DMS153 (cell line): ENCODE data around the gene DENND11.

Source experiments
- DNase-seq: peaks from one replicate; lab custom pipeline; 2025; lab: John Stamatoyannopoulos, UW

DENND11 gene

GRCh38 chr7:141685285-141686023, 16.5 kb downstream of the DENND11 start:
- no peak for DNase-seq

- no peak for DNase-seq
These were observed 23.0 kb downstream of the DENND11 start for GRCh38 chr7:141679014-141679413.

DNA sequence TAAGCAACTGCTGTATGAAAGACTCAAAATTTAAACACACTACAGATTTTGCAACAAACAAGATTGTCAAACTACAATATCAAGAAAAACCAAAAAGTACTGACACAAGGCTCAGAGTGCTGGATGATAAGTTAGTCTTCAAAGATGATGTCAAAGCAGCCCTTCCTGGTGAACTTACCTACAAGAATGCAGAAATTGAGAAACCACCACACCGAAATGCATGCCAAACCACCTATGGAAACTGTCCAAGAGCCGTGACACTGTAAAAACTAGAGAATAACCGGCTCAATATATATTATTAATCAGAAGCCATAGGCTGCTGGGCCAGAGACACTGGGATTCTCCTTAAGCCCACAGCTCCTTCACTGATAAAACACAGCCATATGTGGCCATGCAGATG, 25.3 kb downstream of the DENND11 start:
- DNase-seq, result no peak

GRCh38 chr7:141675436-141676215, 26.3 kb downstream of the DENND11 start:
- no peak for DNase-seq

DNA sequence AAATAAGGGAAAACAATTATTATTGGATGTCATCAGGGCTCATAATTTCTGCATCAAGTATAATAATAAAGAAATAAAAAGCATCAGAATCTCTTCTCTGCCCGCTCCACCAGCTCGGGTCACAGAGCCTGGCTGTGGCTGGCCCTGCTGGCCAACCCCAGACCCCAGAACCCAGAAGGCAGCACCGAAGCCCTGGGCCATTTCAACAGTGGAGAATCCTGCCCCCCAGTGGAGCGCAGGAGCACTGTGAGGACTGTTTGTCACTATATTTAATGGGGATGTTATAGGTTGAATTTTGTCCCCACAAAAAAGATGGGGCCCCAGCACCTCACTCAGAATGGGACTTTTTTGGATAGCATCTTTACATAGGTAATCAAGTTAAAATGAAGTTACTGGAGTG, 27.3 kb downstream of the DENND11 start:
- no peak for DNase-seq

DNA sequence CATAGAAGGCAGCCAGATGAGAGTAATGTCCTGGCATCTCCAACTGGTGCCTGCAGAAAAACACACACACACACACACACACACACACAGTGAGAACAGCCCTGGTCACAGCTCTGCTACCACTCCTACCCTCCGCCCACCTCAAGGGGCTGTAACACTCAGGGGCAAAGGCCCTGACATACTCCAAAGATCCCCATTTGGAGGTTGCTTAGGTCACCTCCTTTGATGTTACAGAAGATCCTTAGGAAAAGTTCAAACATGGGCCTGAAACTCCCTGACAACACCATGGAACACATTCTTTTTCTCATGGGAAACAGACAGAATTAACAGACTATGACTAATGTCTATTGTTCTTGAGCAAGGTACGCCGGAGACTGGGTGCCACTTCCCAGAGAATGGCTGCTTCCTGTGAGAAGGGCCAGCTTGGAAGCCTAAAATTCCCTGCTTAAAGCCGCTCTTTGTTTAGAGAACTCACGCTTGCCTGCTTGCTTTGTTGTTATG, 27.7 kb downstream of the DENND11 start:
- DNase-seq, result no peak

DNA sequence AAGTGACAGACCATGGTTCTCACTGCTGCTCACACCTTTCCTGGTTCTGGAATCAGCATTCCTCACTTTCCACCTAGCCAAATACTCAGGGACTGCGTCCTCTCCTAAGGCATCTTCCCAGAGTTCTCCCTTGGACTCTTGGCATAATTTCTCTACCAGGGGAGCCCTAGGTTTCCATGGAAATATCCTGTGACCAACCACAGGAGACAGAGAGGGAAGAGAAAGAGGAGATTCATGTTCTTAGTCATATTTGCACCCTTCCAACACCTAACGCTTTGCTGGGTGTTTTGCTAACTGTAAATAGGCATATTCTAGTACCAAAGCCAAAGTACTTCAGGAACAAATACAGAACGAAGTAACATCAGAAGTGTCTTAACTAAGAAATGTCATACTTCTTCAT, 28.6 kb downstream of the DENND11 start:
- no peak for DNase-seq

GRCh38 chr7:141671705-141672496, 30.1 kb downstream of the DENND11 start:
- no peak for DNase-seq

GRCh38 chr7:141668853-141669252, 33.1 kb downstream of the DENND11 start:
- no peak for DNase-seq

- no peak for DNase-seq
These were observed 35.9 kb downstream of the DENND11 start for GRCh38 chr7:141666071-141666470.

GRCh38 chr7:141665208-141666035, 36.5 kb downstream of the DENND11 start:
- DNase-seq, result no peak

DNA sequence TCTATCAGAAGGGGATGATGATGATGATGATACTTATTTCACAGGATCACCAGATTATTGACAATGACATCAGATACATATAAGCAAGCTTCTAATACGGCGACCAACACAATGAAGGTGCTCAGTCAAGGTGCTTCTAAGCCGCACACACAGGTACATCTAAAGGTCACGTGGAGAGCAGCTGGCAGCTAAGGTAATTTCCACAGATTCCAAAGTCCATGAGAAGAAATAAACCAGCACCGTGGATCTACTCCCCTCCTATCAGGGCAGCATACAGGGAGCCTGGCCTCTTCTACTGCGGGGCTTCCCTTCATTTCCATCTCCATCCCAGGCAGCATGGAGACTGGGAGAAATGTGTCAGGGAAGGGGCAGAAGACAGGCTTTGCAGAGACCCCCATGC, 37.5 kb downstream of the DENND11 start:
- DNase-seq, result no peak

GRCh38 chr7:141663081-141663849, 38.7 kb downstream of the DENND11 start:
- DNase-seq, result peak; percentile 5

GRCh38 chr7:141660259-141660658, 41.7 kb downstream of the DENND11 start:
- no peak for DNase-seq

DNA sequence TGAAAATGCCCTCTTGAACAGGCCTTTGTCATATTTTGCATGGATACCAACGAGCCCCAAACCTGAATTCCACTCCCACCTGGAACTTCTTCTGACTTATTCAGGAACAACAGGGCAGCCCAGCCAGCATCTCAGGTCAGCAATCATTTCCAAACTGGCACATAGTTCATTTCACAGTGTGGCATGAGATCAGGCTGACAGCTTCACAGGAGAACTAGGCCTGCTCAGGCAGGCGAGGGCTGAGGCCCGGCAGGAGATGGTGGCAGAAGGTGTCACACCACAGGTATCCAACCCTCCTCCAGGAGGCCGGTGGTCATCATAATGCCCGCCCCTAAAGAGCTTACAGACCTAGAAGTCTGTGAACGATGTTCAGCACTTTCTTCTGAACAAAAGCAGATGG, 42.5 kb downstream of the DENND11 start:
- DNase-seq, result no peak

DNA sequence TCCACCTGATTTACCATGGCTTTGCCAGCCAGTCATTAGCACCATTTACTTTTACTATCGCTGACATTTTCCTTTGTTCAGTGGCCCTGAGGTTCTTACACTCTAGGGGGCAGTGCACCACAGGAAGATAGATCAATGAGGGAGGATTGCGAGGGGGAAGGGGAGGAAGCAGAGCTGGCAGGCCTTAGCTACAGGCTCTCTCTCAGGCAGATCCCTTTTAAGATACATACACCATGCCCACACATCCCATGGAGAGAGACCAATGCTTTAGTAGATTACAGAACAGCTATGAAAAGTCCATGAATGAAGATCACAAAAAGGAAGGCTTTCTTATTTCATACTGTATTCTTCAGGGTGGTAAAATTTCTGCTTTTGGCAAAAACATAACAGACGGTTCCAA, 47.4 kb downstream of the DENND11 start:
- DNase-seq, result peak; percentile 68

GRCh38 chr7:141652691-141653090, 49.3 kb downstream of the DENND11 start:
- DNase-seq, result no peak
